Fibroblast of lung (primary cell): ENCODE results near the gene LRRC39. TPM values are rescaled to one million over a fixed set of nuclear protein-coding genes. Genes with fewer than 3 reads are reported as not detected.

Experiments
- DNase-seq, 2 donors: peaks; one replicate each; pipeline versions ENCODE4 v3.0.0 to v3.0.0-alpha.2; 2010; ENCODE audit warnings: low read depth in 2 of 2
- H2AFZ ChIP-seq: 2 replicates; pipeline ENCODE4 v1.5.1; 2012; ENCODE audit warnings: low read length, control low read depth, inconsistent platforms
- H3K27ac ChIP-seq: 2 replicates; pipeline ENCODE4 v1.5.1; 2011; ENCODE audit warnings: low read length, control low read depth; ENCODE audit not compliant: insufficient read depth
- H3K27me3 ChIP-seq: 2 replicates; pipeline ENCODE4 v1.5.1; 2011; ENCODE audit warnings: mild to moderate bottlenecking, low read length; ENCODE audit not compliant: control insufficient read depth, insufficient read depth
- H3K36me3 ChIP-seq: 2 replicates; pipeline ENCODE4 v1.5.1; 2011; ENCODE audit warnings: low read length; ENCODE audit not compliant: control insufficient read depth, insufficient read depth
- H3K4me1 ChIP-seq: 2 replicates; pipeline ENCODE4 v1.5.1; 2011; ENCODE audit warnings: low read length; ENCODE audit not compliant: control insufficient read depth, insufficient read depth; ENCODE audit errors: extremely low read depth
- H3K4me2 ChIP-seq: 2 replicates; pipeline ENCODE4 v1.5.1; 2011; ENCODE audit warnings: low read length, control low read depth; ENCODE audit not compliant: insufficient read depth; ENCODE audit errors: extremely low read depth
- H3K4me3 ChIP-seq, 4 experiments: fragments of 200-600 bp in 1 of 4; sonication (generic) in 1 of 4; replicated peaks in 1 of 4; 2 replicates each; pipeline ENCODE4 v1.5.1; 2011 to 2016; ENCODE audit warnings: low read length in 4 of 4, low read depth in 3 of 4, mild to moderate bottlenecking in 3 of 4, control low read depth in 2 of 4, inconsistent platforms in 1 of 4, mixed read lengths in 1 of 4; ENCODE audit not compliant: insufficient read depth in 1 of 4; ENCODE audit errors: control extremely low read depth in 1 of 4
- H3K79me2 ChIP-seq: 2 replicates; pipeline ENCODE4 v1.5.1; 2012; ENCODE audit warnings: mild to moderate bottlenecking, low read length, inconsistent platforms; ENCODE audit not compliant: control insufficient read depth, insufficient read depth
- H3K9ac ChIP-seq: 2 replicates; pipeline ENCODE4 v1.5.1; 2011; ENCODE audit warnings: mild to moderate bottlenecking, low read length, control low read depth; ENCODE audit not compliant: insufficient read depth
- H3K9me3 ChIP-seq: 2 replicates; pipeline ENCODE4 v1.5.1; 2012; ENCODE audit warnings: low read depth, low read length; ENCODE audit not compliant: control insufficient read depth, insufficient read depth
- H4K20me1 ChIP-seq: 2 replicates; pipeline ENCODE4 v1.5.1; 2011; ENCODE audit warnings: low read length; ENCODE audit not compliant: control insufficient read depth, insufficient read depth; ENCODE audit errors: extremely low read depth
- CTCF ChIP-seq, 2 donors: IDR thresholded peaks in 1 of 2; conservative IDR thresholded peaks in 1 of 2; 1 replicate in 1 of 2; 2 replicates in 1 of 2; pipeline ENCODE4 v1.5.1; 2011 to 2012; ENCODE audit warnings: low read length in 2 of 2, control low read depth in 1 of 2, inconsistent platforms in 1 of 2, low read depth in 1 of 2, mild to moderate bottlenecking in 1 of 2
- EZH2 ChIP-seq: IDR thresholded peaks from 2 replicates; pipeline ENCODE4 v1.5.1; 2012; ENCODE audit warnings: low read length, control low read depth, mild to moderate bottlenecking; ENCODE audit errors: missing control alignments
- polyA plus RNA-seq, 2 donors: library from polyadenylated mRNA; depleted of rRNA in 1 of 2; stranded (reverse) in 1 of 2; unstranded in 1 of 2; fragments of >200 nt; gene quantifications; 2 replicates each; pipeline ENCODE4 v1.2.1, GENCODE V29; 2011 to 2012; ENCODE audit warnings: missing spikeins in 1 of 2
- total RNA-seq: library from RNA; depleted of rRNA; stranded (reverse); fragments of >200 nt; gene quantifications from 2 replicates; pipeline ENCODE4 v1.2.1, GENCODE V29; 2014

The LRRC39 gene
- total and polyA plus RNA-seq, 2 donors (not counting 1 experiment from before 2014, with no cell fraction given), result 0.50 to 0.64 TPM

GRCh38 chr1:100187912-100188311 is 9.9 kb upstream of the LRRC39 start:
- no peak for TF ChIP-seq EZH2
- no peak for TF ChIP-seq CTCF (conservative IDR thresholded peaks at IDR 0.05 in 1 of 2, IDR thresholded peaks at IDR 0.05 in 1 of 2; ENCODE audit: low read depth in 1 of 2, low read length in 2 of 2)
- Histone ChIP-seq H3K9ac (no peak overlapping the region), H2AFZ (no peak overlapping the region), H4K20me1 (no peaks in the 10 kb centered on the region), H3K79me2 (no peaks in the 10 kb centered on the region), H3K27ac (no peak overlapping the region), H3K4me3 (no peak overlapping the region), H3K4me2 (no peak overlapping the region), H3K4me1 (no peaks in the 10 kb centered on the region), H3K9me3 (no peaks in the 10 kb centered on the region), H3K27me3 (no peaks in the 10 kb centered on the region), H3K36me3 (no peaks in the 10 kb centered on the region)
- peak; percentile 70 to 73 for DNase-seq

- DNase-seq, result no peak
- Histone ChIP-seq H3K4me3 (no peak overlapping the region), H3K36me3 (no peaks in the 10 kb centered on the region), H3K9me3 (no peaks in the 10 kb centered on the region), H3K27ac (no peak overlapping the region), H3K9ac (no peak overlapping the region), H2AFZ (no peak overlapping the region), H3K4me1 (no peaks in the 10 kb centered on the region), H3K27me3 (no peaks in the 10 kb centered on the region), H3K4me2 (no peak overlapping the region), H4K20me1 (no peaks in the 10 kb centered on the region), H3K79me2 (no peaks in the 10 kb centered on the region)
- TF ChIP-seq CTCF (conservative IDR thresholded peaks at IDR 0.05 in 1 of 2, IDR thresholded peaks at IDR 0.05 in 1 of 2; ENCODE audit: low read depth in 1 of 2, low read length in 2 of 2), result no peak
- no peak for TF ChIP-seq EZH2
These were observed 6.5 kb upstream of the LRRC39 start for GRCh38 chr1:100184536-100184935.

DNA sequence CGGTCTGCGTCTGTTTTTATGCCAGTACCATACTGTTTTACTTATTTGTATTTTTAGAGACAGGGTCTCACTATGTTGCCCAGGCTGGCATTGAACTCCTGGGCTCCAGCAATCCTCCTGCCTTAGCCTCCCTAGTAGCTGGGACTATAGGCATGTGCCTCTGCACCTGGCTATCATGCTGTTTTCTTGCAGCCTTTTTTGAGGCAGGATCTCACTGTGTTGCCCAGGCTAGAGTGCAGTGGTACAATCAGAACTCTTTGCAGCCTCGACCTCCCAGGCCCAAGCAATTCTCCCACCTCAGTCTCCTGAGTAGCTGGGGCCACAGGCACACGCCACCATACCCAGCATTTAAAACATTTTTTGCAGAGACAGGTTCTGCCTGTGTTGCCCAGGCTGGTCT is 5.3 kb upstream of the LRRC39 start:
- no peaks in the 10 kb centered on the region for H3K79me2 ChIP-seq
- H4K20me1 ChIP-seq, result no peaks in the 10 kb centered on the region
- no peak for DNase-seq
- H3K36me3 ChIP-seq, result no peaks in the 10 kb centered on the region
- no peak overlapping the region for H2AFZ ChIP-seq
- no peak overlapping the region for H3K27ac ChIP-seq
- TF ChIP-seq EZH2, result no peak
- TF ChIP-seq CTCF (conservative IDR thresholded peaks at IDR 0.05 in 1 of 2, IDR thresholded peaks at IDR 0.05 in 1 of 2; ENCODE audit: low read depth in 1 of 2, low read length in 2 of 2), result no peak
- no peaks in the 10 kb centered on the region for H3K4me1 ChIP-seq
- no peaks in the 10 kb centered on the region for H3K27me3 ChIP-seq
- H3K4me2 ChIP-seq, result no peak overlapping the region
- H3K9ac ChIP-seq, result no peak overlapping the region
- no peak overlapping the region for H3K4me3 ChIP-seq
- no peaks in the 10 kb centered on the region for H3K9me3 ChIP-seq
